GM21528 (cell line): ENCODE results near the gene FADS2.
"Not testable (repeated sequence)": the region's sequence is repeated elsewhere in the genome, so short reads cannot be mapped to it uniquely, and the experiment has no call there.

Experiments
- ATAC-seq: cut with Tn5 transposase; IDR thresholded peaks from one replicate; pipeline ENCODE4 v1.9.1; 2021; ENCODE audit warnings: mild to moderate bottlenecking, moderate library complexity; ENCODE audit not compliant: unreplicated experiment, low FRiP score

FADS2 gene

GRCh38 chr11:61864814-61865775 is 37.0 kb downstream of the FADS2 start:
- ATAC-seq = no peak

GRCh38 chr11:61866231-61866957 is 38.3 kb downstream of the FADS2 start:
- ATAC-seq = no peak

- ATAC-seq = no peak
Measured at GRCh38 chr11:61866958-61867343, 38.9 kb downstream of the FADS2 start.

GRCh38 chr11:61868571-61869428 is 40.7 kb downstream of the FADS2 start:
- no peak for ATAC-seq

GRCh38 chr11:61869429-61869707 is 41.3 kb downstream of the FADS2 start:
- ATAC-seq = no peak

- ATAC-seq = no peak
Measured at GRCh38 chr11:61869708-61870451, 41.8 kb downstream of the FADS2 start.

GRCh38 chr11:61870541-61871031 is 42.5 kb downstream of the FADS2 start:
- ATAC-seq = no peak

GRCh38 chr11:61871158-61871597 is 43.1 kb downstream of the FADS2 start:
- peak; percentile 58 for ATAC-seq

GRCh38 chr11:61872935-61873565 is 45.0 kb downstream of the FADS2 start:
- no peak for ATAC-seq

- ATAC-seq = no peak
Measured at GRCh38 chr11:61873588-61874376, 45.7 kb downstream of the FADS2 start.

- ATAC-seq = no peak
Measured at GRCh38 chr11:61874377-61874809, 46.3 kb downstream of the FADS2 start.

GRCh38 chr11:61874853-61875252 is 46.8 kb downstream of the FADS2 start:
- ATAC-seq = no peak

- no peak for ATAC-seq
Measured at GRCh38 chr11:61875698-61876097, 47.6 kb downstream of the FADS2 start.

GRCh38 chr11:61879152-61879551 is 51.1 kb downstream of the FADS2 start:
- no peak for ATAC-seq

- no peak for ATAC-seq
Measured at GRCh38 chr11:61880031-61880430, 51.9 kb downstream of the FADS2 start.

GRCh38 chr11:61880454-61880853 is 52.4 kb downstream of the FADS2 start:
- ATAC-seq = no peak

- no peak for ATAC-seq
Measured at GRCh38 chr11:61881397-61881796, 53.3 kb downstream of the FADS2 start.

GRCh38 chr11:61882267-61882666 is 54.2 kb downstream of the FADS2 start:
- not testable (repeated sequence) for ATAC-seq

GRCh38 chr11:61882879-61883278 is 54.8 kb downstream of the FADS2 start:
- no peak for ATAC-seq
